ENCODE data around the gene BEX5.
"Not testable (repeated sequence)": the region's sequence is repeated elsewhere in the genome, so short reads cannot be mapped to it uniquely, and the experiment has no call there.

Gene BEX5

GRCh38 chrX:102155806-102156179 is at the start of gene BEX5:
BEX5 (minus strand) TSS chrX:102155977; CDS start chrX:102154265, 1,712 bp downstream.
- peak; percentile 25 for DNase-seq

GRCh38 chrX:102185967-102186720 is 30.4 kb upstream of the BEX5 start:
- DNase-seq = no peak

GRCh38 chrX:102154900-102155805 is 624 bp downstream of the BEX5 start:
- no peak for DNase-seq

GRCh38 chrX:102154218-102154860 is 1.4 kb downstream of the BEX5 start:
- DNase-seq = no peak

- not testable (repeated sequence) for DNase-seq
These were observed 13.5 kb downstream of the BEX5 start, which contains the start of gene TCEAL6 for GRCh38 chrX:102142274-102142673. TCEAL6 (minus strand) TSS chrX:102142481.

GRCh38 chrX:102141631-102142030 is 14.1 kb downstream of the BEX5 start:
- not testable (repeated sequence) for DNase-seq

- DNase-seq = not testable (repeated sequence)
These were observed 14.9 kb downstream of the BEX5 start for GRCh38 chrX:102140876-102141275.

GRCh38 chrX:102138064-102138463 is 17.7 kb downstream of the BEX5 start:
- DNase-seq = no peak

- no peak for DNase-seq
These were observed 26.3 kb downstream of the BEX5 start for GRCh38 chrX:102129473-102129872.

- no peak for DNase-seq
These were observed 28.9 kb downstream of the BEX5 start for GRCh38 chrX:102126863-102127262.

GRCh38 chrX:102126080-102126818 is 29.5 kb downstream of the BEX5 start:
- DNase-seq = not testable (repeated sequence)

- not testable (repeated sequence) for DNase-seq
These were observed 30.3 kb downstream of the BEX5 start, which contains the start of gene TCEAL2 for GRCh38 chrX:102125436-102125835. TCEAL2 (plus strand) TSS chrX:102125679; CDS start chrX:102126831, 1,152 bp downstream.

- DNase-seq = not testable (repeated sequence)
These were observed 30.8 kb downstream of the BEX5 start for GRCh38 chrX:102125014-102125413.

- DNase-seq = no peak
These were observed 40.0 kb downstream of the BEX5 start for GRCh38 chrX:102115748-102116147.

GRCh38 chrX:102113367-102113766 is 42.4 kb downstream of the BEX5 start:
- no peak for DNase-seq
